Measurements from ENCODE around the gene SLC35E2B. TPM values are rescaled to one million over a fixed set of nuclear protein-coding genes. Genes with fewer than 3 reads are reported as not detected.

The SLC35E2B gene
- total RNA-seq, 1 experiment from 2014 or later: 51.3 TPM

DNA sequence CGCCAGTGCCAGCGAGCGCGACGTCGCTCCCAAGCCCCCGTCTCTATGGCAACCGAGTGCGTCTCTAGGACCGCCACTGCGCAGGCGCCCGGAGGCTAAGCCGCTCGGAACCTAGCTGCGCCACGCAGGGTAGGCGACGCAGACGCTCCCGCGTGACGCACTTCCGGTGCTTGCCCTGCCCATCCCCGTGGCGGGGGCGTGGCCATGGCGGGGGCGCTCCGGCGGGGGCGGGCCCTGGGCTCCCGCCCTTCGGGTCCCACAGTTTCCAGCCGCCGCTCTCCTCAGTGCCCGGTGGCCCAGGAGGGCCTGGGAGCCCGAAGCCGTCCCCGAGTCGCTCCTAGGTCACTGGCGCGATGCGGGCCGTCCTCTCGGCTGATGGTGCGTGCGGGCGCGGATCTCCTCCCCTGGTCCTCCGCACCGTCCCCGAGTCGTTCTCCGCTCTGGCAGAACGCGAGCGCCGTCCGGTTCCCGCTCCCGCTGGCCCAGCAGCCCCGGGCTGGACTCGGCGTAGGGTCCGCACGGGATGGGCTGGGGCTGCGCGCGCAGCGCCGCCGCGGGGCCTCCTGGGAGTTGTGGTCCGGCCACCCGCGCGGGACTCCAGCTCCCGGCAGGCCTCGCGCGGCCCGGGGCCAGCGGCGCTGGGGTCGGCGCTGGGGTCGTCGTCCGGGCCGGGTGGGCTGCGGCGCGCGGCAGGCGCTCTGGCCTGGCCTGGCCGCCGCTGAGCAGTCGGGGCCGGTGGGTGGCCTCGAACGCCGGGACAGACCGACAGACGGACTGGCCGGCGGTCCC is 77.1 kb downstream of the SLC35E2B start, which contains the start of gene MIB2 (continued):
- TF ChIP-seq, protein P1, sequence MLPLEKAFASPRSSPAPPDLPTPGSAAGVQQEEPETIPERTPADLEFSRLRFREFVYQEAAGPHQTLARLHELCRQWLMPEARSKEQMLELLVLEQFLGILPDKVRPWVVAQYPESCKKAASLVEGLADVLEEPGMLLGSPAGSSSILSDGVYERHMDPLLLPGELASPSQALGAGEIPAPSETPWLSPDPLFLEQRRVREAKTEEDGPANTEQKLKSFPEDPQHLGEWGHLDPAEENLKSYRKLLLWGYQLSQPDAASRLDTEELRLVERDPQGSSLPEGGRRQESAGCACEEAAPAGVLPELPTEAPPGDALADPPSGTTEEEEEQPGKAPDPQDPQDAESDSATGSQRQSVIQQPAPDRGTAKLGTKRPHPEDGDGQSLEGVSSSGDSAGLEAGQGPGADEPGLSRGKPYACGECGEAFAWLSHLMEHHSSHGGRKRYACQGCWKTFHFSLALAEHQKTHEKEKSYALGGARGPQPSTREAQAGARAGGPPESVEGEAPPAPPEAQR (CRISPR knock-in tag; IDR thresholded peaks at IDR 0.05): no peak
- TF ChIP-seq, protein P2, sequence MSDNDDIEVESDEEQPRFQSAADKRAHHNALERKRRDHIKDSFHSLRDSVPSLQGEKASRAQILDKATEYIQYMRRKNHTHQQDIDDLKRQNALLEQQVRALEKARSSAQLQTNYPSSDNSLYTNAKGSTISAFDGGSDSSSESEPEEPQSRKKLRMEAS (CRISPR knock-in tag; IDR thresholded peaks at IDR 0.05): peak; percentile 72; the same call in 1 of the 2 replicates
- TF ChIP-seq ZNF396 (CRISPR knock-in tag; IDR thresholded peaks at IDR 0.05; ENCODE audit: borderline replicate concordance) (no peak), ZNF423 (CRISPR knock-in tag; IDR thresholded peaks at IDR 0.05) (no peak), RELA (CRISPR knock-in tag; IDR thresholded peaks at IDR 0.05; ENCODE audit: borderline replicate concordance) (peak; percentile 95), ZNF416 (CRISPR knock-in tag; IDR thresholded peaks at IDR 0.05) (no peak), TEAD1 (CRISPR knock-in tag; IDR thresholded peaks at IDR 0.05) (no peak), PRRX2 (CRISPR knock-in tag; IDR thresholded peaks at IDR 0.05) (peak; percentile 32; the same call in 1 of the 2 replicates), CREB1 (CRISPR knock-in tag; IDR thresholded peaks at IDR 0.05) (no peak), NFE2L1 (CRISPR knock-in tag; IDR thresholded peaks at IDR 0.05) (no peak), HMGA2 (CRISPR knock-in tag; IDR thresholded peaks at IDR 0.05) (no peak), ATF1 (CRISPR knock-in tag; IDR thresholded peaks at IDR 0.05) (no peak), FOXJ3 (CRISPR knock-in tag; IDR thresholded peaks at IDR 0.05; ENCODE audit: borderline replicate concordance) (no peak), FOXK1 (CRISPR knock-in tag; IDR thresholded peaks at IDR 0.05) (peak; percentile 43; the same call in 1 of the 2 replicates), NR3C1 (CRISPR knock-in tag; conservative IDR thresholded peaks at IDR 0.05; ENCODE audit: low read depth) (no peak), SOX15 (CRISPR knock-in tag; IDR thresholded peaks at IDR 0.05) (no peak), ETV6 (CRISPR knock-in tag; IDR thresholded peaks at IDR 0.05) (0 out of 2 replicates have a peak, but pooled peaks have one; percentile 12), RORB (CRISPR knock-in tag; IDR thresholded peaks at IDR 0.05) (no peak)
- TF ChIP-seq, protein P3, sequence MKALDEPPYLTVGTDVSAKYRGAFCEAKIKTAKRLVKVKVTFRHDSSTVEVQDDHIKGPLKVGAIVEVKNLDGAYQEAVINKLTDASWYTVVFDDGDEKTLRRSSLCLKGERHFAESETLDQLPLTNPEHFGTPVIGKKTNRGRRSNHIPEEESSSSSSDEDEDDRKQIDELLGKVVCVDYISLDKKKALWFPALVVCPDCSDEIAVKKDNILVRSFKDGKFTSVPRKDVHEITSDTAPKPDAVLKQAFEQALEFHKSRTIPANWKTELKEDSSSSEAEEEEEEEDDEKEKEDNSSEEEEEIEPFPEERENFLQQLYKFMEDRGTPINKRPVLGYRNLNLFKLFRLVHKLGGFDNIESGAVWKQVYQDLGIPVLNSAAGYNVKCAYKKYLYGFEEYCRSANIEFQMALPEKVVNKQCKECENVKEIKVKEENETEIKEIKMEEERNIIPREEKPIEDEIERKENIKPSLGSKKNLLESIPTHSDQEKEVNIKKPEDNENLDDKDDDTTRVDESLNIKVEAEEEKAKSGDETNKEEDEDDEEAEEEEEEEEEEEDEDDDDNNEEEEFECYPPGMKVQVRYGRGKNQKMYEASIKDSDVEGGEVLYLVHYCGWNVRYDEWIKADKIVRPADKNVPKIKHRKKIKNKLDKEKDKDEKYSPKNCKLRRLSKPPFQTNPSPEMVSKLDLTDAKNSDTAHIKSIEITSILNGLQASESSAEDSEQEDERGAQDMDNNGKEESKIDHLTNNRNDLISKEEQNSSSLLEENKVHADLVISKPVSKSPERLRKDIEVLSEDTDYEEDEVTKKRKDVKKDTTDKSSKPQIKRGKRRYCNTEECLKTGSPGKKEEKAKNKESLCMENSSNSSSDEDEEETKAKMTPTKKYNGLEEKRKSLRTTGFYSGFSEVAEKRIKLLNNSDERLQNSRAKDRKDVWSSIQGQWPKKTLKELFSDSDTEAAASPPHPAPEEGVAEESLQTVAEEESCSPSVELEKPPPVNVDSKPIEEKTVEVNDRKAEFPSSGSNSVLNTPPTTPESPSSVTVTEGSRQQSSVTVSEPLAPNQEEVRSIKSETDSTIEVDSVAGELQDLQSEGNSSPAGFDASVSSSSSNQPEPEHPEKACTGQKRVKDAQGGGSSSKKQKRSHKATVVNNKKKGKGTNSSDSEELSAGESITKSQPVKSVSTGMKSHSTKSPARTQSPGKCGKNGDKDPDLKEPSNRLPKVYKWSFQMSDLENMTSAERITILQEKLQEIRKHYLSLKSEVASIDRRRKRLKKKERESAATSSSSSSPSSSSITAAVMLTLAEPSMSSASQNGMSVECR (CRISPR knock-in tag; IDR thresholded peaks at IDR 0.05; ENCODE audit: borderline replicate concordance): peak; percentile 70; the same call in 1 of the 2 replicates
- TF ChIP-seq, protein P4, sequence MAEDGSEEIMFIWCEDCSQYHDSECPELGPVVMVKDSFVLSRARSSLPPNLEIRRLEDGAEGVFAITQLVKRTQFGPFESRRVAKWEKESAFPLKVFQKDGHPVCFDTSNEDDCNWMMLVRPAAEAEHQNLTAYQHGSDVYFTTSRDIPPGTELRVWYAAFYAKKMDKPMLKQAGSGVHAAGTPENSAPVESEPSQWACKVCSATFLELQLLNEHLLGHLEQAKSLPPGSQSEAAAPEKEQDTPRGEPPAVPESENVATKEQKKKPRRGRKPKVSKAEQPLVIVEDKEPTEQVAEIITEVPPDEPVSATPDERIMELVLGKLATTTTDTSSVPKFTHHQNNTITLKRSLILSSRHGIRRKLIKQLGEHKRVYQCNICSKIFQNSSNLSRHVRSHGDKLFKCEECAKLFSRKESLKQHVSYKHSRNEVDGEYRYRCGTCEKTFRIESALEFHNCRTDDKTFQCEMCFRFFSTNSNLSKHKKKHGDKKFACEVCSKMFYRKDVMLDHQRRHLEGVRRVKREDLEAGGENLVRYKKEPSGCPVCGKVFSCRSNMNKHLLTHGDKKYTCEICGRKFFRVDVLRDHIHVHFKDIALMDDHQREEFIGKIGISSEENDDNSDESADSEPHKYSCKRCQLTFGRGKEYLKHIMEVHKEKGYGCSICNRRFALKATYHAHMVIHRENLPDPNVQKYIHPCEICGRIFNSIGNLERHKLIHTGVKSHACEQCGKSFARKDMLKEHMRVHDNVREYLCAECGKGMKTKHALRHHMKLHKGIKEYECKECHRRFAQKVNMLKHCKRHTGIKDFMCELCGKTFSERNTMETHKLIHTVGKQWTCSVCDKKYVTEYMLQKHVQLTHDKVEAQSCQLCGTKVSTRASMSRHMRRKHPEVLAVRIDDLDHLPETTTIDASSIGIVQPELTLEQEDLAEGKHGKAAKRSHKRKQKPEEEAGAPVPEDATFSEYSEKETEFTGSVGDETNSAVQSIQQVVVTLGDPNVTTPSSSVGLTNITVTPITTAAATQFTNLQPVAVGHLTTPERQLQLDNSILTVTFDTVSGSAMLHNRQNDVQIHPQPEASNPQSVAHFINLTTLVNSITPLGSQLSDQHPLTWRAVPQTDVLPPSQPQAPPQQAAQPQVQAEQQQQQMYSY (CRISPR knock-in tag; IDR thresholded peaks at IDR 0.05): no peak; the same call in 1 of the 2 replicates
- TF ChIP-seq, protein P5, sequence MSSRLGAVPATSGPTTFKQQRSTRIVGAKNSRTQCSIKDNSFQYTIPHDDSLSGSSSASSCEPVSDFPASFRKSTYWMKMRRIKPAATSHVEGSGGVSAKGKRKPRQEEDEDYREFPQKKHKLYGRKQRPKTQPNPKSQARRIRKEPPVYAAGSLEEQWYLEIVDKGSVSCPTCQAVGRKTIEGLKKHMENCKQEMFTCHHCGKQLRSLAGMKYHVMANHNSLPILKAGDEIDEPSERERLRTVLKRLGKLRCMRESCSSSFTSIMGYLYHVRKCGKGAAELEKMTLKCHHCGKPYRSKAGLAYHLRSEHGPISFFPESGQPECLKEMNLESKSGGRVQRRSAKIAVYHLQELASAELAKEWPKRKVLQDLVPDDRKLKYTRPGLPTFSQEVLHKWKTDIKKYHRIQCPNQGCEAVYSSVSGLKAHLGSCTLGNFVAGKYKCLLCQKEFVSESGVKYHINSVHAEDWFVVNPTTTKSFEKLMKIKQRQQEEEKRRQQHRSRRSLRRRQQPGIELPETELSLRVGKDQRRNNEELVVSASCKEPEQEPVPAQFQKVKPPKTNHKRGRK (CRISPR knock-in tag; IDR thresholded peaks at IDR 0.05; ENCODE audit: borderline replicate concordance): no peak
- TF ChIP-seq, protein P6, sequence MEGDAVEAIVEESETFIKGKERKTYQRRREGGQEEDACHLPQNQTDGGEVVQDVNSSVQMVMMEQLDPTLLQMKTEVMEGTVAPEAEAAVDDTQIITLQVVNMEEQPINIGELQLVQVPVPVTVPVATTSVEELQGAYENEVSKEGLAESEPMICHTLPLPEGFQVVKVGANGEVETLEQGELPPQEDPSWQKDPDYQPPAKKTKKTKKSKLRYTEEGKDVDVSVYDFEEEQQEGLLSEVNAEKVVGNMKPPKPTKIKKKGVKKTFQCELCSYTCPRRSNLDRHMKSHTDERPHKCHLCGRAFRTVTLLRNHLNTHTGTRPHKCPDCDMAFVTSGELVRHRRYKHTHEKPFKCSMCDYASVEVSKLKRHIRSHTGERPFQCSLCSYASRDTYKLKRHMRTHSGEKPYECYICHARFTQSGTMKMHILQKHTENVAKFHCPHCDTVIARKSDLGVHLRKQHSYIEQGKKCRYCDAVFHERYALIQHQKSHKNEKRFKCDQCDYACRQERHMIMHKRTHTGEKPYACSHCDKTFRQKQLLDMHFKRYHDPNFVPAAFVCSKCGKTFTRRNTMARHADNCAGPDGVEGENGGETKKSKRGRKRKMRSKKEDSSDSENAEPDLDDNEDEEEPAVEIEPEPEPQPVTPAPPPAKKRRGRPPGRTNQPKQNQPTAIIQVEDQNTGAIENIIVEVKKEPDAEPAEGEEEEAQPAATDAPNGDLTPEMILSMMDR (IDR thresholded peaks at IDR 0.05): no peak
- TF ChIP-seq, protein P7, sequence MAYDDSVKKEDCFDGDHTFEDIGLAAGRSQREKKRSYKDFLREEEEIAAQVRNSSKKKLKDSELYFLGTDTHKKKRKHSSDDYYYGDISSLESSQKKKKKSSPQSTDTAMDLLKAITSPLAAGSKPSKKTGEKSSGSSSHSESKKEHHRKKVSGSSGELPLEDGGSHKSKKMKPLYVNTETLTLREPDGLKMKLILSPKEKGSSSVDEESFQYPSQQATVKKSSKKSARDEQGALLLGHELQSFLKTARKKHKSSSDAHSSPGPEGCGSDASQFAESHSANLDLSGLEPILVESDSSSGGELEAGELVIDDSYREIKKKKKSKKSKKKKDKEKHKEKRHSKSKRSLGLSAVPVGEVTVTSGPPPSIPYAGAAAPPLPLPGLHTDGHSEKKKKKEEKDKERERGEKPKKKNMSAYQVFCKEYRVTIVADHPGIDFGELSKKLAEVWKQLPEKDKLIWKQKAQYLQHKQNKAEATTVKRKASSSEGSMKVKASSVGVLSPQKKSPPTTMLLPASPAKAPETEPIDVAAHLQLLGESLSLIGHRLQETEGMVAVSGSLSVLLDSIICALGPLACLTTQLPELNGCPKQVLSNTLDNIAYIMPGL (CRISPR knock-in tag; IDR thresholded peaks at IDR 0.05): peak; percentile 80
